Measurements from ENCODE around the gene AIF1L.

DNA sequence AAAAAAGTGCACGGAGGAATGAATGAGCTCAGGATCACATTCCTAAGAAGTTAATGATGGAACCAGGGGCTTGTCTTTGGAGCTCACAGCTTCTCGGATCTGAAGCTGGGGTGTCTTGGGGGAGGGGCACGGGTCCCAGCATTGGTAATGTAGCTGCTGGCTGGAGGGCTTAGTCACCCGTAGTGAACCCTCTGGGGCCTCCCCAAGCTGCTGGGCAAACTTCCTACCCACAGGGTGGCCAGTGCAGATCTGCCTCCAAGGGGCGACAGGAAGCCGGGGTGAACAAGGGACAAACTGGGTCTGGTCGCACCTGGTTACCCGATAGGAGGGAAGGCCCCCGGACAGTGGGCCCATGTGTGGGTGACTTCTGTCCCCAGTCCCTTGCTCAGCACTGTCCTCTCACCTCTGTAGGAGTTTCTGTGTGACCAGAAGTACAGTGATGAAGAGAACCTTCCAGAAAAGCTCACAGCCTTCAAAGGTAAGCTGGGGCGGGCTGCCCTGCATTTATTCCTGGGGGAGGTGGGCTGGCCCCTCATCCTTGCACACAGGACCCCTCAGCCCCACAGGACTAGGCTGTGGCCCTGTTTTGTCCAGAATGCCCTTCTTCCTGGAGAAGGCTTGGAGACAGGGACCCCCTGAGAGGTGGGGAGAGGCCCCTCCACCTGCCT, 15.0 kb downstream of the AIF1L start:
- no peak for TF ChIP-seq POLR2A (IDR thresholded peaks at IDR 0.05; ENCODE audit: low read length)
- no peak for TF ChIP-seq GATA1 (IDR thresholded peaks at IDR 0.05; ENCODE audit: low read depth, low read length)
